ENCODE results near the gene VWC2.

Gene VWC2

DNA sequence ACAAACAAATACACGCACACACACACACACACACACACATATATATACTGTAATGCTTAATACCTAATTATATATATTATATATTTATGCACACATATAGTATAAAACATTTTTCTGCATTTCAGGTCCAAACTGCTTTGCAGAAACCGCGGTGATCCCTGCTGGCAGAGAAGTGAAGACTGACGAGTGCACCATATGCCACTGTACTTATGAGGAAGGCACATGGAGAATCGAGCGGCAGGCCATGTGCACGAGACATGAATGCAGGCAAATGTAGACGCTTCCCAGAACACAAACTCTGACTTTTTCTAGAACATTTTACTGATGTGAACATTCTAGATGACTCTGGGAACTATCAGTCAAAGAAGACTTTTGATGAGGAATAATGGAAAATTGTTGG is 138.5 kb downstream of the VWC2 start:
- H3K4me1 Mint-ChIP-seq (ENCODE audit: low read depth), result no peaks in the 10 kb centered on the region
- H3K9me3 Mint-ChIP-seq, result peaks cover 3% of the 10 kb centered on the region
- no peaks in the 10 kb centered on the region for H3K27me3 Mint-ChIP-seq
- H3K36me3 Mint-ChIP-seq (ENCODE audit: low read depth), result no peaks in the 10 kb centered on the region
- H3K4me3 Mint-ChIP-seq, result no peak overlapping the region
- H3K27ac Mint-ChIP-seq, result no peak overlapping the region

DNA sequence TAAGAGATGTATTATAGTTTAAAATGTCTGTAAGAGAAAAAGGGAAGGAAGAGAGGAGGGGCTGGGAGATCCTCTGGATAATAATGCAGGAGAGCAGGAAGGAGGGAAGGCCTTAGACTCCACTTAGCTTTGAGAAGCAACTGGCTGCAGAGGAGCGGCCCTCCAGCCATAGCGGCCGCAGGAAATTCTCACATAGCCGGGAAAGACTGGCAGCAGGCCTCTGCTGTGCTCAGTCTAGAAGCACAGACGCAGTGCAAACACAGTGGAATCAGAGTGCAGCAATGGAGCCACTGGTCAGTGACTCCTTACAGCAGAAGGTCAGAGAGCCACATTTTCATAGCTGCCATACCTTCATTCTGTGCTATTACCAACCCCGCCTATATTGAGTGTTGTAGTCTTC is 153.3 kb downstream of the VWC2 start:
- H3K27me3 Mint-ChIP-seq, result no peaks in the 10 kb centered on the region
- peaks cover 17% of the 10 kb centered on the region for H3K9me3 Mint-ChIP-seq
- no peaks in the 10 kb centered on the region for H3K4me1 Mint-ChIP-seq (ENCODE audit: low read depth)
- H3K36me3 Mint-ChIP-seq (ENCODE audit: low read depth), result no peaks in the 10 kb centered on the region
- no peak overlapping the region for H3K27ac Mint-ChIP-seq
- H3K4me3 Mint-ChIP-seq, result no peak overlapping the region

DNA sequence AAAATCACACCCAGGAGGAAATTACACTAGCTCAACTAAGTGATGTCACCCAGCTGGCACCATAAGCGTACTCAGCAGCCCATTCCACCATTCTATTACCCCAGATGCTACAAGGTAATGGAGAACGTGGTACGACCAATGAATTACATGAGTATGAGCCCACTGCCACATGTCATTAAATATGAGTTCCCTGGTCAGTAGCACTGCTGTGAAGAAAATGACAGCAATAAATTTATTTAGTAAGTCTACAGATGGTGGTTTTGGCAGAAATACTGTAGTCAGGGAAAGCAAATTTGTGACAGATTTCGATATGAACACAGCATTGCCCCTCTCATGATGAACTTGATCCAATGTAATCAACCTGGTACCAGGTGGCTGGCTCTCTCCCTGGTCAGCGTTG is 154.2 kb downstream of the VWC2 start:
- Mint-ChIP-seq H3K4me3 (no peak overlapping the region), H3K9me3 (peaks cover 17% of the 10 kb centered on the region), H3K4me1 (ENCODE audit: low read depth) (no peaks in the 10 kb centered on the region), H3K27me3 (no peaks in the 10 kb centered on the region), H3K27ac (no peak overlapping the region), H3K36me3 (ENCODE audit: low read depth) (no peaks in the 10 kb centered on the region)

DNA sequence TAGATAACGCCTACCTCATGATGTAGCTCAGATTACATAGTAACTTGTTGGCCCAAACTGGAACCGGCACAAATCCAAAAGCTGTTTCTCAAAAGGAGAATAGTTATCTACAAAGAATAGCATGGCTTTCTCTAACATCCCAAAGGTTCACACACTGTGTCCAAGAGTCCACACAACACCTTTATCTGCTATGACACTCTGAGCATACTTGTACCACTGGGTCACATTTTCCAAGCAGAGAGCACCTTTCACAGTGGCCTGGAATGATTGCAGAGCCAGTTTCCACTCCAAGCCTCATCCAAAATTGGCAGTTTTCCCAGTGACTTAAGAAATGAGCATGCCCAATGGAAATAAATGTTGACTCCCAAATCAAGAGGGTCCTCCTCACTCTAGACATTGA is 155.3 kb downstream of the VWC2 start:
- no peak overlapping the region for H3K27ac Mint-ChIP-seq
- peaks cover 17% of the 10 kb centered on the region for H3K9me3 Mint-ChIP-seq

DNA sequence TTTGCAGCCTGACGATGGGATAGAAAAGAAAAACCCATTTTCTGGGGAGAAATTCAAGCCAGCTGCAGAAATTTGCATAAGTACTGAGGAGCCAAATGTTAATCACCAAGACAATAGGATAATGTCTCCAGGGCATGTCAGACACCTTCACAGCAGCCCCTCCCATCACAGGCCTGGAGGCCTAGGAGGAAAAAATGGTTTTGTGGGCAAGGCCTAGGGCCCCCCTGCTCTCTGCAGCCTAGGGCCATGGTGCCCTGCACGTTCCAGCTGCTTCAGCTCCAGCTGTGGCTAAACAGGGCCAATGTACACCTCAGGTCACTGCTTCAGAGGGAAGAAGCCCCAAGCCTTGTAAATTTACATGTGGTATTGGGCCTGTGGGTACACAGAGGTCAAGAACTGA is 158.2 kb downstream of the VWC2 start:
- Mint-ChIP-seq H3K36me3 (ENCODE audit: low read depth) (no peaks in the 10 kb centered on the region), H3K4me3 (no peak overlapping the region), H3K4me1 (ENCODE audit: low read depth) (no peaks in the 10 kb centered on the region), H3K27me3 (no peaks in the 10 kb centered on the region), H3K27ac (no peak overlapping the region), H3K9me3 (peaks cover 17% of the 10 kb centered on the region)

More for the DNA sequence above, 155.3 kb downstream of the VWC2 start:
- Mint-ChIP-seq H3K27me3 (no peaks in the 10 kb centered on the region), H3K4me1 (ENCODE audit: low read depth) (no peaks in the 10 kb centered on the region), H3K4me3 (no peak overlapping the region), H3K36me3 (ENCODE audit: low read depth) (no peaks in the 10 kb centered on the region)

DNA sequence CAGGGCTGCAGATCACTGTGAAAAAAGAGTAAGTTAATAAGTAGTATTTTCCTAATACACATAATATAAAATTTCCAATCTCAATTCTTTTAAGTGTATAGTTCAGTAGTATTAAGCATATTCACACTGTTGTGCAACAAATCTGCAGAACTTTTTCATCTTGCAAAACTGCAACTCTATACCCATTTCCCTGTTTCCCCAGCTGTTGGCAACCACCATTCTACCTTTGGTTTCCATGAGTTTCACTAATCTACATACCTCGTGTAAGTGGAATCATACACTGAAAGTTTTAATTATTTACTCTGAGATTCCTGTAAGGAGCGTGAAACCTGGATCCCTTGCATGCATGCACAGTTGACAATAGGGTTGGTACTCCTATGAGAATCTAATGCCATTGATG is 164.2 kb downstream of the VWC2 start:
- no peaks in the 10 kb centered on the region for H3K4me1 Mint-ChIP-seq (ENCODE audit: low read depth)
- H3K27me3 Mint-ChIP-seq, result no peaks in the 10 kb centered on the region
- H3K36me3 Mint-ChIP-seq (ENCODE audit: low read depth), result no peaks in the 10 kb centered on the region
- H3K9me3 Mint-ChIP-seq, result peaks cover 13% of the 10 kb centered on the region
- H3K4me3 Mint-ChIP-seq, result no peak overlapping the region
- H3K27ac Mint-ChIP-seq, result no peak overlapping the region

Measured in stimulated activated naive CD8-positive, alpha-beta T cell treated with anti-CD3 and anti-CD28 coated beads, Interleukin-15, Interleukin-2, amounts not matched to agents 100 ng/mL and 50 ng/mL, for 24 hours (primary cell).